Umbilical cord (tissue), 2 donors: ENCODE measurements around the gene WNT9B. TPM values are rescaled to one million over a fixed set of nuclear protein-coding genes. Genes with fewer than 3 reads are reported as not detected.

ENCODE experiments used
- DNase-seq: peaks from one replicate; pipeline ENCODE4 v3.0.0-alpha.2; 2015; ENCODE audit warnings: low spot score
- total RNA-seq: library from RNA; depleted of rRNA; stranded (reverse); fragments of >200 nt; gene quantifications from one replicate; pipeline ENCODE4 v1.2.3, GENCODE V29; 2014; ENCODE audit warnings: low replicate concordance; ENCODE audit not compliant: insufficient read depth

Gene WNT9B
- total RNA-seq, 1 donor from 2014 or later = not detected

DNA sequence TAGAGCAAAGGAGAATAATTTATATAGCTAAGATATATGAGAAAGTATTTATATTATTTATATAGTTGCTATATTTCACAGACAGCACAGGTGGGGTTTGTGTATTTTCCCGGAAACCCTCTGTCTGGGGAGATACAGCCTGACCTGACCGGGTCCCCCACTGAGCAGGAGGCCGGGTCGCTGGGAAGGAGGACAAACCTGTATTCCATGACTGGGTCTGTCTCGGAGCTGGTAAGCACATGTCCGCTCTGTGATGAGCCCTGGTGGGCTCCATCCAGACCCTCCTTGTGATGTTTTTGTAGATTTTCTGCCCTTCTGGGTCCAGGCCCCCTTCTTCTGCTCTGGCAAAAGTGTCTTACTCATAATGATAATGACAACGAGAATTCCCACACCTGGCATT, 27.7 kb downstream of the WNT9B start:
- DNase-seq = no peak

DNA sequence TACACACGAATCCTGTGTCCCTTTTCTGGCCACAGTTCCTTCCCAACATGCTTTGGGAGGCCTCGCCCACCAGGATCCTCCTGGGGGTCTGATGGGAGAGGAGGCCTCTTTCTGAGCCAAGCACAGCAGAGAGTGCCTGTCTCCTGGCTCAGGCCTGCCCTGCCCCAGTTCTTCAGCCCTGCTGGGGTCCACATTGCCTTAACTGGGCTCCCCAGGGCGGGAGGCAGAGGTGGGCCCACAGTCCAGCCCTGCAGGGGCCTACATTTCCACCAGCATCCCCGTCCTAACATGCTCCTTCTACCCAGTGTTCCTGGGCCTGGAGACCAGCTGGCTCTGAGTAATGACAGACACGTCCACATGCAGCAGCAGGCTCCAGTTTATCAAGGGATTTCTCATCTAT, 29.6 kb downstream of the WNT9B start:
- DNase-seq = no peak

DNA sequence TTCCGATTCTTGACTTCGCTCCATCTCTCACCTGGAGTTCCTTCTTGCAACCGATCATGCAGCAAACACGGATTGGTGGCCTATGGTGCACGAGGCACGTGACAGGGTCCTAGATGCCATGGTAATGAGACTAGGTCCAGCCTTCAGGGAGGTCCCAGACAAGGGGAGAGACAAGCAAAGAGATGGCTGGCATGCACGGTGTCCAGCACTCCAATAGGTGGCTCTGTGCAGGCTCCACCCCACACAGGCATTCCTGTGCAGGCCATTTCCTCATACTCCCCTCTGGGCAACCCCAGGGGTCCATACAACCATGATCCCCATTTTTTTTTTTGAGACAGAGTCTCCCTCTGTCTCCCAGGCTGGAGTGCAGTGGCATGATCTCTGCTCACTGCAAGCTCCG, 31.3 kb downstream of the WNT9B start:
- no peak for DNase-seq

DNA sequence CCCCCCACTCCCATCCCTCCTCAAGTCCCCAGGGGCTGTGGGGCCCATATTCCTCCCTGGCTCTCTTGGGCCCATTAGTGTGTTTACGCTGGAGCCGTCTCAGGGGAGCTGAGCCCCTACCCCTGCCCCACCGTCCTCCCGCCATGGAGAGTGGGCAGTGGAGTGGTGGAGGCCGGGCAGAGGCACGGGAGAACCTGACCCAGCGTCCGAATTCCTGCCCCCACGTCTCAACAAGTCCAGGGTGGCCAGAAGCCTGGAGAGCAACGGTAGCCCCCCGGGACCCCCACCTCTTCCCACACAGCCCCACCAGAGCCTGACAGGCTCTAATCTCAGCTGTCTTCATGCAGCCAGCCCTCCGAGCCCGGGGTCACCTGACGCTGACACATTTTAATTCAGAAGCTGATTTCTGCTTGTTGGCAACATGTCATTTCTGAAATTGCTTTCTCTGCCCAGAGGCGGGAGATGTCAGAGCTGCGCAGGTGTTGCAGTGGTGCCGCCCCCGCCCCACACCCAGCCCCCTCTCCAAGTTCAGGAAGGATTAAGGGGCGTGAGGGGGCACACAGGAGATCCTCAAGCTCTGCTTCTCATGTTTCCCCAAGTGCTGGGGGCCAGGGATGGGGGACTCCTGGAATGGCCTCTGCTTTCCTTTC, 32.6 kb downstream of the WNT9B start:
- no peak for DNase-seq

DNA sequence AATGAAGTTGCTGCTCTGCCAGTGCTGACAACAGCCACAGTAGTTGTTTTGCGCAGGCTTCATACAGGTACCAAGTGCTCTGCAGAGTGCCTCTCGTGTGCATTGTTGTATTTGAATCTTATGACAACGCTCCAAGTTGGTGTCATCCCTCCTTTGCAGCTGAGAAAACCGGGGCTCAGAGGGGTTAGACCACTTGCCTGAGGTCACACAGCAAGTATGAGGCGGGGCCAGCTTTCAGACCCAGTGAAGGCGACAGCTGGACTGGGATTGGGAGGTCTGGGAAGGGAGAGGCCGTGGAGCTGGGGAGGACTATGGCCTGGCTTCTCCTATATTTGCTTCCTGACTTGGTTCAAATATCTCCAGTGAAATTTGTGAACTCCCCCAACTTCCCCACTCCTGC, 33.2 kb downstream of the WNT9B start:
- DNase-seq = no peak

DNA sequence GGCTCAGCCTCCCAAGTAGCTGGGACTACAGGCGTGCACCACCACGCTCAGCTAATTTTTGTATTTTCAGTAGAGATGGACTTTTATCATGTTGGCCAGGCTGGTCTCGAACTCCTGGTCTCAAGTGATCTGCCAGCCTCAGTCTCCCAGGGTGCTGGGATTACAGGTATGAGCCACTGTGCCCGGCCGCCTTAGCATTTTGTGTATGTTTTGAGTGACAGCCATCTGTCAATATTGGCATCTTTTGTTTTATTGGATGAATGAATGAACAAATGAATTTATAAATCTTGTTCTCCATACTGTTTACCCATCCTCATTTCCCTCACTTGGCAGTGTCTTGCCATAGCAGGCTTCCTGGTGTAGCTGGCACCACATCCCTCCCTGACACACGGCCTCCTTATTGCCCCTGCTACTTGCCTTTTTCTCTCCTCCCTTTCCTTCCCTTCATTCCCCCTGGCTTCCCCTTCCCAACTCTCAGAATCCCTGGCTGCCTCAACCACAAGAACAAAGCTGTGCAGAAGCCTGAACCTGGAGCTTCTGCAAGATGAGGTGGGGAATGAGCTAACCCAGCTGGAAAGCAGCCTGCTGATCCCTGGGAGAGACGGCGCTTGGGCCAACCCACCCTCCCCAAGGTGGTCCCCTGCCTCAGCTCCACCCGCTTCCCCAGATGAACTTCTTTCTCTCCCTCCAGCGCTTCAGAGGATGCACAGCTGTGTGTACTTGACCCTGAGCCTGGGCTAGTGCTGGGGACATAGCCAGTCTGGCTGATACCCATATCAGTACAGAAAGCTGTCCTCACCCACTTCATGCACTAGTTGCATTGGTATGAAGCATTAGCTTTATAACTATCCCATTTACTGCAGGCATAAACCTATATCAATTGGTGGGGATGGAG, 34.3 kb downstream of the WNT9B start:
- no peak for DNase-seq

DNA sequence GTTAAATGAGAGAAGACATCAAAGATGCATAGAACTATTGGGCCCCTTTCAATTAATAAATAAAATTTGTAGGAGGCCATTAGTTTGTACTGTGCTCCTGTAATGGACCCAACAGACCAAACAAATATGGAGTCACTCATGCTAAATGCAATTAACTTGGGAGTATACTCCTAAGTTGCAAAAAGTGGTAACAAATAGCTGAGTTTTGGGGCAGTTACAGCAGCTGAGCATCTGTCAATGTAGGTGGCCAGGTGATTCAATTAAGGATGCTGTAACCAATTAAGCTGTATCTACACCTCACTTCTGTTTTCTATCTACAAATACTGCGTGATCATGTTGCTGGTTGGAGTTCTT, 34.9 kb downstream of the WNT9B start:
- no peak for DNase-seq

DNA sequence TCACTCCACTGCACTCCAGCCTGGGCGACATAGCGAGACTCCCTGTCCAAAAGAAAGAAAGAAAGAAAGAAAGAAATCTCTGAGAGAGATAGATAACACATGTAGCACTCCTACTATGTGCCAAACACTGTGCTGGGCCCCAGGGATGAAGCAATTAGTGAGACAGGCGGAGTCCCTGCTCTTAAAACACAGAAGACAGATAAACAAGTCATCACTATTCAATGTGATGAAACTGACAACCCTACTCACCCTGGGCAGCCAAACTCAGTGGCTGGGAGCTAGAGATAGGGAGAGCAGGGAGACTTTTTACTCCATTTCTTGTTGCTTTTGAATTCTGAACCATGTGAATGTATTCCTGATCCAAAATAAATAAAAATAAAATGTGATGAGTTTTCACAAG, 36.3 kb downstream of the WNT9B start:
- DNase-seq = no peak

DNA sequence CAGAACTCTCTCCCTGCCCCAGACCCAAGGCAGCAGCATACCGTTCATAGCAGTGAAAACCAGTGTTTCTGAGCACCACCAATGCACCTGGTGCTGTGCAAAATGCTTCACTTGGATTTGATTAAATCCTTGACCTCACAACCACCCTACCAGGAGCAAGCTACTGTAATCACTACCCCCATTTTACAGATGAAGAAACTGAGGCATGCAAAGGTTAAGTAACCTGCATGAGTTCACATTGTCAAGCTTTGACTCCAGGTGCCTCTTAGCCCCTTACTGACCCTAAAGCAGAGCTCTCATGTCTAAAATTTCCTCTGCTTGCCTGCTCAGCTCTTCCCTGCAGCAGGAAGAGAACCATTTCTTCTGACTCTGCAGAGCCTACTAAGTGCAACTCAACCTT, 37.3 kb downstream of the WNT9B start:
- no peak for DNase-seq

DNA sequence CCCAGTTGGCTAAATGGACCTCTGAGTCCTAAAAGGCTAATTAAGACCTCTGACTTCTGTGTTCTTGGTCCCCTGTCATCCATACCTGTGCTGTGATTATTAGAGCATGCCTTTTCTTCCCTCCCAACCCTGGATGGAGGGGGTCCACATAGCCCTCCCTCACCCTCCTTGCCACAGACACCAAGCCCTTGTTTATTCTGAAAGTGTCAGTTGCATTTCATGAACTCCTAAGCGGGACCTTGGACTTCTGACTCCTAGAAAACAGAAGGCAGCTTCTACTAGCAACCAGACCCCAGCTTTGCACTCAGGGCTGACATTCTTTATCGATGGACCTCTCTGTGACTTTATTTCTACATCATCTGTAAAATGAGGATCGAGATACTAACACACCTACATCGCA, 38.1 kb downstream of the WNT9B start:
- no peak for DNase-seq

DNA sequence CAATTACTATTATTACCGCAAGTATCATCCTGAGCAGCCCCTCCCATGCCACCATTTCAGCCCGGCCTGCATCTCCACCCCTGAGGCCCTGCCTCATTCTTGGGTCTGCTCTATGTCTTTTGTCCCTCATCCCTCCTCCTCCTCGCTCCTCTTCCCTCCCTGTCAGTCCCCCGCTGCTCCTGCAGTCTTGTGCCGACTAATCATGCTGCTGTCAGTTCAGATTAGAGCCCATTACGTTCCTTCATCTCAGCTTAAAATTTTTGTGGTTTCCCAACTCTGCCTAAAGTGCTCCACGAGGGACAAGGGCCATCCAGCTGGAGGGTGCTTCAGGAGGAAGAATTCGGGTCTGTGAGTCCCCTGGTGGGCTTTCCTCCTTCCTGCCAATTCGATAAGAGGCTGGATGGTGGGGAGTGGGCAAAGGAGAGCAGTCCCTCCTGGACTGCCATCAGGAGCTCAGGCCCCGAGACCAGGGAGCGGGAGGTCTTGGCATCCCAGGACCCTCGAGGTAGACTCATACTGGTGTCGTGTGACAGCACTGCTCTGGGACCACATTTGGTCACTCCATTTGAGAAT, 38.7 kb downstream of the WNT9B start:
- no peak for DNase-seq

DNA sequence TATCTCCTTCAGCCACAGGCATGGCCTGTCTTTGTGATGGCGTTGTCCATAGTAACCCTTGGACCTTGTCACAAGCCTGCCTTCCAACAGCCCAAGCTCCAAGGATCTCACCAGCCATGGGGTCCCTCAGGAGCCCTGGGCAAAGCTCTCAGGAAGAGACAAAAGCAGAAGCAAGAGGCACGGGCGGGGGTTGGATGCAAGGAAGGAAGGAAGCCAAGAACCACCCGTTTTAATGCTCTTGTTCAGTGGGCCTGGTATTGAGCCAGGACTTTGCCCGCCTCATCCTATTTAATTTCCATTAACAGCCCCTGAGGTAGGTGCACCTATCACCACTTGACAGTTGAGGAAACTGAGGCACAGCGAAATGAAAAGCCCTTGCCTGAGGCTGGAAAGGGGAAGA, 39.3 kb downstream of the WNT9B start:
- DNase-seq = no peak

DNA sequence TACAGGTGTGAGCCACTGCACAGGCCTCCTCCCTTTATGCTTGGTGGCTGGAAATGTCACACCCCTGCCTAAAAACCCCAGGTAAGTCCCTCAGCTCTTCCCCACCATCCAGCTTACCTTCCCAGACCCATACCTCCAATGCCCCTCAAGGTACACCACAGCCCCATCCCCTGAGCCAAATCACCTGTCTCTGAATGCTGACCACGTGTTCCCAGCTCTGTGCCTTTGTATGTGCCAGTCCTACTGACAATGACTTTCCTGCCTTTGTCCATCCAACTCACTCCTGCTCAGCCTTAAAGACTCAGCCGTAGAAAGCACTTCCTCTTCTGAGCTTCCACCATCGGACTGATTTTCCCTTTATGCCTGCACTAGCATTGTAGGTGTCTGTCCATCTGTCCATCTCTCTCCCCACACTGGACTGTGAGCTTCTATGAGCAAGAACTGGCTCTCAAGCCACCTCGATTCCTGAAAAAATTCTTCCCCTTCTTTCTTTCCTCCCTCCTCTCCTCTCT, 40.9 kb downstream of the WNT9B start:
- DNase-seq = no peak

DNA sequence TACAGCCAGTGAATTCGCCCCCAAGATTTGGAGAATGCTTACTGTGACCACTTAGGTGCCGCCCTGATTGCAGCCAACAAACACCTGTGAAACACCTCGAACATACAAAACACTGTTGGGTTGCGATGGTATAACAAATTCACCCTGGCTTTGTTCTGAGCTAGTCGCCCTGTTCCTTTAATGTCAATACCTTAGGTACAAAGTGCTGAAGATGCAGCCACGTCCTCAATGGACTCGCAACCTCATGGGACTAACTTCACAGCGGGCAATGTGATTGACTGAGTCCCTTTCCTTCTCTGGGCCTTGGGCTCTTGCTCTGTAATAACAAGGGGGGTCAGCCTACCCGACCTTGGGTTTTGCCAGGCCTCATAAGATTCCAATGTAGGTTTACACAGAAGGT, 42.6 kb downstream of the WNT9B start:
- DNase-seq = no peak

DNA sequence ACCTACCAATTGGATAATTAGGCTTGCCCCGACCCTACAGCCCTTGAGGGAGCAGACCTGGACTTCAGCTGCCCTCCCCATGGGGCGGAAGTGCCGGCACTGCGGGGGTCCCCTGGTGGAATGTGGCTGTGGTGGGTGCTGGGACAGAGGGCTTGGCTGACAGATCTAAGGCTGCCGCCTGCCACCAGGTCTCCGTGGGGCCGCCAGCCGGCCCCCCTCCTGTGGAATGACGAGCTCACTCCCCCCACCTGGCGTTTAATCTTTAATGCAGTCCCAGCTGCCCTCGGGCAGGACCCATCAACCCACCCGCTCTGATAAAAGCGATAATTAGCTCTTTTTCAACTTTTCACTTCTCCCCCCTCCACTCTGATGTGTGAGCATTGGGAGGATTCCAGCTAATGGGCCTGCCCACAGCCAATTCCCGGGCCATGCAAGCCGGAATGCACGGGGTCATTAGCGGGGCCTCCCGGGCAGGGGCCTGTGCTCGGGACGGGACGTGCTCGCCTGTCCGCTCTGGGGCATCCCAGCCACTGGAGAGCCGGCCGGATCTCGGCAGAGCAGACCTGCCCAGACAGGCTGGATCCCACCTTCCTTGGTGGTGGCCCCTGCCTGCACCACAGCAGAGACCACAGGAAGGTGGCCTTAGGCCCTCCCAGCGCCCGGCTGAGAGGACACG, 43.2 kb downstream of the WNT9B start:
- DNase-seq = no peak

DNA sequence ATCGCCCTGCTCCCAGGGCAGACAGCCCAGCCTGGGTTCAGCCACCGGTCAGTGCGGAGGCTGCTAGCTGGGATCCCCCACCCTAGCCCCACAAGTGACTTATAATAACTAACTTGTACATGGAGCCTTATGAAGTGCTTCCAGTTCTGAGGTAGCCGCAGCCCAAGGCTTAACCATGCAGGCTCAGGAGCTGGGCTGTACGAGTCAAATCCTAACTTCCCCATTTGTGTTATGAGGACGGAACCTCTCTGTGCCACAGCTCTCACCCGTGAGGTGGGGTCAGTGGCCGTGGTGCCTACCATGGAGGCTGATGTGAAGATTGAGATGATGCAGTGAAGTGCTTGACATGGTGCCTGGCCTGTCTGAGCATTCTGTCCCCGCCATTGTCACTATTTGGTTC, 43.8 kb downstream of the WNT9B start:
- no peak for DNase-seq

DNA sequence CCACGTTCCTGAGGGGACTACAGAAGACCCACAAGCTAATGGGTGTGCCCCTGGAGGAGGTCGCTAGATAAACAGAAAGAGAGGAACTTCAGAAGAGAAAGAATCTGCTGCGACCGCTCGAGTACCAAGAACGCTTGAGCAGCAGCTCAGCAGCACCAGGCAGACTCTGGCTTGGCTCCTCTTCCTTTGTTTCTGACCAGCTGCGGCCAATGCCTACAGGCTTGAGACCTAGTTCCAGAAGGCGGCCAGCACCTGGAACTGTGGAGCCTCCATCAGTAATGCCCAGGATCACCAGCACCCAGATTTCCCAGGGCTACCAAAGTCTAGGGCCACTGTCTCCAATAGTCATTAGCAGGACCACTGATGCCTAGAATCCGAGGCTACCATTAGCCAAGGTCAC, 45.6 kb downstream of the WNT9B start:
- DNase-seq = no peak

DNA sequence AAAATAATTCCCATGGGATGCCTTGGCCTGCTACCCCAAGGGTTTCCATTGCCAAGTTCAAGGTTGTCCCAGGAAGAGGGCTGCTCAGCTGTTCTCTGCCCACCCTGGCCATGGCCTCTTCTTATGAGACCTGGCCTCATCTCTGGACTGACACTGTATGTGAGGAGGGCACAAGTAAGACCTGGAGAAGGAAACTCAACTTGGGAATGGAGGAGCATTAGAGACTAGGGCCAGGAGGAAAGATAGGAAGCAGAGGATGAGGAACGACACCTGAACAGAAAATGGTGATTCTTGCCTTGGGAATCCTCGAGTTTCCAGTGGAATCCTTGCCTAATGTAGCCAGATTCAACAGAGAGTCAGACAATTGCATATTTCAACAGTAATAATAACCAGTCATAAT, 47.0 kb downstream of the WNT9B start:
- DNase-seq = no peak

DNA sequence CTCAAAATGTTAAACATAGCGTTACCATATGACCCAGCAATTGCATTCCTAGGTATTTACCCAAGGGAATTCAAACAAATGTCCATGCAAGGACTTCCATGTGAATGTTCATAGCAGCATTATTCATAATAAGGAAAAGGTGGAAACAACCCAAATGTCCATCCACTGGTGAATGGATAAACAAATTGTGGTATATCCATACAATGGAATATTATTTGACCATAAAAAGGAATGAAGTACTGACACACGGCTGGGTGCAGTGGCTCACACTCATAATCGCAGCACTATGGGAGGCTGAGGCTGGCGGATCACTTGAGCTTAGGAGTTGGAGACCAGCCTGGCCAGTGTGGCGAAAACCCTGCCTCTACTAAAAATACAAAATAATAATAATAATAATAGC, 47.5 kb downstream of the WNT9B start:
- DNase-seq = no peak

DNA sequence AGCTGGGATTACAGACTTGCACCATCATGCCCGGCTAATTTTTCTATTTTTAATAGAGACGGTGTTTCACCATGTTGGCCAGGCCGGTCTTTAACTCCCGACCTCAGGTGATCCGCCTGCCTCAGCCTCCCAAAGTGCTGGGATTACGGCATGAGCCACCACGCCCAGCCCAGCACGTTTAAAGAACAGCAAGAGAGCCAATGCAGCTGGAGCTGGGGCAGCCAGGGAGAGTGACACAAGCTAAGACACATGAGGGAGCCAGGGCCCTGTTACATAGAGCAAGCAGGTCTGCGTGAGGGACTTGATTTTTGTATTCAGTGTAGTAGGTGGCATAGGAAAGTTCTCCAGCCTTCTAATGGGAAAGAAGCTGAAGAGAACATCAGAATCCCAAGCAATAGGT, 49.9 kb downstream of the WNT9B start:
- no peak for DNase-seq

DNA sequence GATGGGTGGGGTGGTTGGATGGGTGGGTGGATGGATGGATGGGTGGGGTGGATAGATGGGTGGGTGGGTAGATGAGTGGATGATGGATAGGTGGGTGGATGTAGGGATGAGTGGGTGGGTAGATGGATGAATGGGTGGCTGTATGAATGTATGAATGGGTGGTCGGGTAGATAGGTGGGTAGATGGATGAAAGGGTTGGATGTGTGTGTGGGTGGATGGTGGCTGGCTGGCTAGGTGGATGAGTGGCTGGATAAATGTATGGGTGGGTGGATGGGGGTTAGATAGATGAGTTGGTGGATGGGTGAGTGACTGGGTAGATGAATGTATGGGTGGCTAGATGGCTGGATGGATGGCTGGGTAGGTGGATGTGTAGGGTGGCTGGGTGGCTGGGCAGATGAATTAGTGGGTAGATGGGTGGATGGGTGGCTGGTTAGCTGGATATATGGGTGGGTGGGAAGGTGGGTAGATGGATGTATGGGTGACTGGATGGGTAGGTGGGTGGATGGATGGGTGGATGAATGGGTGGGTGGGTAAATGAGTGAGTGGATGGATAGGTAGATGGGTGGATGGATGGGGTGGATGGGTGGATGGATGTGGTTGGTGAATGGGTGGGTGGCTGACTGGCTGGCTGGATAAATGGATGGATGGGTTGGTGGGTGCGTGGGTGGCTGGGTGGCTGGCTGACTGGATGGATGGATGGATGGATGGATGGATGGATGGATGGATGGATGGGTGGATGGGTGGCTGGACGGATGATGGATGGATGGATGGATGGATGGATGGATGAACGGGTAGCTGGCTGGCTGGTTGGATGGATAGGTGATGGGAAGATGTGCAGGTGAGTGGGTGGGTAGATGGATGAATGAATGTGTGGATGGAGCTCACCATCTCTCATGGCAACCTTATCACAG, 52.6 kb downstream of the WNT9B start:
- no peak for DNase-seq
